Epithelial cell of proximal tubule (primary cell): Measurements from ENCODE around the gene E2F3. TPM values are rescaled to one million over a fixed set of nuclear protein-coding genes. Genes with fewer than 3 reads are reported as not detected.

Source experiments
- DNase-seq: peaks from one replicate; pipeline ENCODE4 v3.0.0-alpha.2; 2011; ENCODE audit warnings: low read depth
- H3K4me3 ChIP-seq: 2 replicates; pipeline ENCODE4 v1.5.1; 2011; ENCODE audit warnings: low read depth, mild to moderate bottlenecking, low read length
- CTCF ChIP-seq: conservative IDR thresholded peaks from 2 replicates; pipeline ENCODE4 v1.5.1; 2012; ENCODE audit warnings: low read depth, mild to moderate bottlenecking, low read length
- total RNA-seq: library from RNA; depleted of rRNA; stranded (reverse); fragments of >200 nt; gene quantifications from 2 replicates; pipeline ENCODE4 v1.2.3, GENCODE V29; 2015

The E2F3 gene
- total RNA-seq, 1 donor from 2014 or later, result 12.5 TPM

- H3K4me3 ChIP-seq, result no peak overlapping the region
- no peak for TF ChIP-seq CTCF
- DNase-seq, result no peak
Observed at GRCh38 chr6:20408851-20409250, 7.2 kb downstream of the E2F3 start.

- TF ChIP-seq CTCF, result no peak
- no peak for DNase-seq
- no peak overlapping the region for H3K4me3 ChIP-seq
Observed at GRCh38 chr6:20409427-20409971, 7.8 kb downstream of the E2F3 start.

DNA sequence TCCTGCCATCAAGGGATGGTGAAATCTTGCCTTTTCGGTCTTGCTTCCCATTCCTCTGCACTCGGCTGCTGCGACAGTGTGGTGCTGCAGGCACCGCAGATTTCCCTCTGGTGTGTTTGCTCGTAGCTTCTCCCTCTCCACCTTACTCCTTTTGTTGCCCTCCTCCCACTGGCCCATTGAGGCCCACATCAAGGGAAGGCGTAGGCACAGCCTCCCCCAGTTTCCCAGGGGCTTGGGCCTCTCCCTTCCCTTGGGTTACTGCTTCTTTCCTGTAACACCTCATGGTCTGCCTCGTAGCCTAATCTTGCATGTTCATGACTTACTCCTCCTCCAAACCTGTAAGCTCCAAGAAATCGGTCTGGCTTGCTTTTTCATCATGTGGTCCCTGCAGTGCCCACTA lies 9.9 kb downstream of the E2F3 start:
- TF ChIP-seq CTCF, result no peak
- H3K4me3 ChIP-seq, result no peak overlapping the region
- DNase-seq, result no peak

GRCh38 chr6:20411953-20412681 lies 10.4 kb downstream of the E2F3 start:
- no peak for TF ChIP-seq CTCF
- H3K4me3 ChIP-seq, result no peak overlapping the region
- DNase-seq, result no peak

- DNase-seq, result no peak
- H3K4me3 ChIP-seq, result no peak overlapping the region
- TF ChIP-seq CTCF, result no peak
Observed at GRCh38 chr6:20412682-20413073, 11.0 kb downstream of the E2F3 start.

- no peak for DNase-seq
- H3K4me3 ChIP-seq, result no peak overlapping the region
- TF ChIP-seq CTCF, result no peak
Observed at GRCh38 chr6:20413826-20414225, 12.1 kb downstream of the E2F3 start.

DNA sequence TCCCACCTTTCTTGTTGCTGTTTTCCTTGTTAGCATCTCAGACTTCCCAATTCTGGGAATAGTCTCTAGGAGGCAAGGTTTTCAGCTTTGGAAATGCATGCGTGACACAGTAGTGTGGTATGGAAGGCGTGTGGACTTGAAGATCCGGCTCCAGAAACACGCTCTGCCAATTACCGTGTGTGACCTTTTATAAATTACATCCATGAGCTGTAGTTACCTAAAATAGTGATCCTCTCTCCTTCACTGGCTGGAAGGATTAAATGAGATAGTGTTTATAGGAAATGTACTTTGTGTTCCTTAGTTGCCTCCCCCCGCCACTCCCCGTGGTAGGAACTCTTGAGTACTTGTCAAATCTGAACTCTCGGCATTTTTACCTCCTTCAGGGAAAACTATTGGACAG lies 13.0 kb downstream of the E2F3 start:
- no peak for DNase-seq
- no peak for TF ChIP-seq CTCF

More for the DNA sequence above, 13.0 kb downstream of the E2F3 start:
- H3K4me3 ChIP-seq, result no peak overlapping the region
